GM21390 (cell line): ENCODE results near the gene PSD2.

ENCODE experiments used
- ATAC-seq: cut with Tn5 transposase; IDR thresholded peaks from one replicate; pipeline ENCODE4 v1.9.1; 2021; ENCODE audit not compliant: unreplicated experiment

PSD2 gene

DNA sequence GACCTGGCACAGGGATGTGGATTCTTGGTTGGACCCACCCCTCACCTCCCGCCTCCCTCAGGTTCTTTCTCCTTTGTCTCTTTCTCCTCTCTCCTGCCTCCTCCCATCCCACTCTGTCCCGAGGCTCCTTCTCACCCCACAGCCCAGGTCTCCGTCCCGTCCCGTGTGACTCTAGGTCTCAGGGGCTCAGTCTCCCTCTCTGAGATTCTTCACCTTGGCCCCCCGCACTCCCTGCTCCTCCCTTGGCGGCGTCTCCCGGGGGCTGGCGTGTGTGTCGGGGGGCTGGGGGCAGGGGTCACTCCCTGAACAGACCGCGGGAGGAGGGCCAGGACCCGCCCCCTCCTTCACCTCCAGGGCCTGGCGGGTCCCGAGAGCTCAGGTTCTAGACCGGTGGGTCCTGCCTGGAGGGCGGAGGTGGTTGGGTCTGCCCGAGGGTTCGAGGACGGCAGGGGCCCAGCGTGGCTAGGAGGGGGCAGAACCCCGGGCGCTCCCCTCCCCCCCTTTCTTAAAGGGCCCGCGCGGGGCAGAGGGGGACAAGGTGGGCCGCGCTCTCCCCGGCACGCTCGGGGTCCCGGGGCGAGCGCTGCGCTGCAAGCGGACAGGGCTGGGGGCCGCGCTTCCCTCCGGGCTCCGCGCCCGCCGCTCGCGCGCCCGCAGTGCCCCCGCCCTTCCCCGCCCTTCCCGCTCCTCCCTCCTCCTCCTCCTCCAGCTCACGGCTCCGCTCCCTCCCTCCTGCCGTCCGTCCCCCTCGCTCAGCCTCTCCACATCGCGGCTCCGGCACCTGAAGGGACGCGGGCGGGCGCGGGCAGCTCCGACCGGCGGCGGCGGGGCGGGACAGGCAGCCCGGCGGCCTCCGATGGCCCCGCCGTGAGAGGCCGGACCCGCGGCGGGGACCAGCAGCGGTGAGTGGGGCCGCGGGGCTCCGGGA, at the start of gene PSD2:
Gene PSD2, plus strand, starts transcription at position 735 of the 928 bp plus-strand sequence. CDS start 13,633 bp downstream, outside the sequence.
- ATAC-seq = no peak

DNA sequence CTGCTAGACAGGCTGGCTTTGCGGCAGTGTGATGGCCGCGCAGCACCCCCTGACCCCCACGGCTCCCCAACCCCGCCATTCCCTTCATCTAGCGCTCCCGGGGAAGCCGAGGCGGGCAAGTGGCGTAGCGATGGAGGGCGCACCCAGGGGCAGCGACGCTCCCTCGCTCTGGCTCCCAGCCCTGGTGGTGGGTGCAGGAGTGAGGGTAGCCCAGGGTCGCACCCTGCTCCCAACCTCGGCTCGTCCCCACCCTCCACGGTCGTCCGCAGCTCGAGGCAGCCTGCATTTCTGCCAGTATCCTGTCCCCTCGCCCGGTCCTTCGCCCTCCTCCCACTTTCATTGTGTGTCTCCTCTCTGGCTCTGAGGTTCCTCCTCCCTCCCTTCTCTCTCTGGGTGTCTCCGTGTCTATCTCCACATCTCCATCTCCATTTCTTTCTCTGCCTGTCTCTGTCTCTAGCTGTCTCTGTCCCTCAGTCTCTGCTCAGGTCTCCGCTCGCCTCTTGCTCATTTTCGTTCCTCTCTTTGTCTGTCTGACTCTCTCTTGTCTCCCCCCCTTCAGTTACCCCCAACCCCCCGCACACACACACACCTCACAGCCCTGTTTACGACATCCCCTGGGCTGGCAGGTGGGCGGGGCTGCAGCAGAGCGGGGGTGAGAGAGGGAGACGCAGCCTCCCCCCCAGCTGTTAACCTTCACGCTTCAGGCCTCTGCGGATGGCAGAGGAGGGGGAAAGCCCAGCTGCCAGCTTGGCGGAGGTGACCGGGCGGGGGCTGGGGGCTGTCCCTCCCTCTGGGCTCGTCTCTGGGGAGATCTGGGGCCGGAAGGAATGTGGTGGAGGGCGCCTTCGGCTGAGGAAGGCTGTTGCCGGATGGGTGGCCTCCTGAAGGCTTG, 48.7 kb upstream of the PSD2 start:
- peak; percentile 35 for ATAC-seq

DNA sequence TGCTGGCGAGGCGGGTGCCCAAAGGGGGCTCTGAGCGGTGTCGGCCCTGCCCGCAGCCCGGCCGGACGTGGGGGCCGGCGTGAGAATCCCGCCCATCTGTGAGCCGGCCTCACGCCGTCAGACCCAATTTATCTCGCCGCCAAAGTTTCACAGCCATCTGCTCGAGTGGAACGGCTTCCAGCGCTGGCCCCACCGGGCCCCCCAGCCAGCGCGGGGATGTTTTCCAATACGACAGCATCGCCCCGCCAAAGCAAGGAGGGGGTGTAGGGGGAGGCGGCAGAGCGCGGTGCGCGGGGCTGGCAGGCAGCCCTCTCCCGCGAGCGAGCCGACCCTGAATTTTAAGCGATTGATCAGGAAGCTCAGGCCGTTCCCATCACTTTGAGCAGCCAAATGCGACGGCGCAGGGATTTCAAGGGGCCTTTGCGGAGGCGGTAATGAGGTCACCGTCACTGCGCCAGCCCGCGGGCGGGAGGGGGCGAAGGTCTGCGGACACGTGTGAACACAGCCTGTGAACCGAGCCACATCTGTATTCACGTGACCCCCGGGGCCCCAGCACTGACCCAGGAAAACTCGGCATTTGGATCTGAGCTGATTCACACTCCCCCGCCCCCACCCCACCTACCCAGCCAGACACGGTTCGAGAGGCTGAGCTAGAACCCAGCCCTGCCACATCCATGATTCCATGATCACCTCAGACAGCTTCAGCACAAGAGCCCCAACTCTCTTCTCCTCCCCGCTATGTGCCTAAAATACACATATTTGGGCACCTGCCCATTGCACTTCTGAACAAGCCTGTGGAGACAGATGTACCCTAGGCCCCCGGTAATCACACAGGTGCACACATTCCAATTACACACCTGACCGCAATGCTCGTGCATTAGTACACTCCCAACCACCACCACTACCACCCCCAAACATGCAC, 47.8 kb upstream of the PSD2 start:
- ATAC-seq = peak; percentile 25

DNA sequence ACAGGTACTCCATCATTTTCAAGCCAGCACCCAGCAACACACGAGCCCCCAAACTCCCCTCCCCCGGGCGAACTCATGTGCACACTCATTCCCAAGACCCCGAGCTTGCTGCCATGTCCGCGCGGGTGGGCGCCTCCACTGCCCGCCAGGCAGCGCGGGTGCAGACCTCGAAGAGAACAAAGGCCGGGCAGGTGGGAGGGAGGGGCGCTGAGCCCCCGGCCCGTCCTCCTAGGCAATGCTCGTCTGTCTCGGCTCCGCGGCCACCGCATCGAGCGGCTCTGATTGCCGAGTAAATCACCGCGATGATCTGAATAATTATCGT, 47.1 kb upstream of the PSD2 start:
- ATAC-seq = no peak

DNA sequence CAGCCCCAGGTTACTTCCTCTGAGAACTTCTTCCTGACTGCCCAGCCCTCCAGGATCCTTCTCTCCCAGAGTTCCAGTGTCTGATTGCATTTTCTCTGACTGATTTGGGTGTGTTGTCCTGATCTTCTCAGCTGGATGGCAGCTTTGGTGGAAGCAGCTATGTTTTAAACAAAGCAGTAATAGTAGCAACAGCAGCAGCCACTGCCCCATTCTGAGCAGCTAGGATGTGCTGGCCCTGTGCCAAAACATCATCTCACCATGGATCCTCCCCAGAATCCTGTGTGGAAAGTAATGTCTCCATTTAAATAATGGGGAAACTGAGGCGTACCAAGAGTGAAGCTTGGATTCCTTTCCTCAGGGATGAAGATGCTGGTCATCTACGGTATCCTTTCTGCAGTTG, 46.4 kb upstream of the PSD2 start:
- ATAC-seq = no peak

DNA sequence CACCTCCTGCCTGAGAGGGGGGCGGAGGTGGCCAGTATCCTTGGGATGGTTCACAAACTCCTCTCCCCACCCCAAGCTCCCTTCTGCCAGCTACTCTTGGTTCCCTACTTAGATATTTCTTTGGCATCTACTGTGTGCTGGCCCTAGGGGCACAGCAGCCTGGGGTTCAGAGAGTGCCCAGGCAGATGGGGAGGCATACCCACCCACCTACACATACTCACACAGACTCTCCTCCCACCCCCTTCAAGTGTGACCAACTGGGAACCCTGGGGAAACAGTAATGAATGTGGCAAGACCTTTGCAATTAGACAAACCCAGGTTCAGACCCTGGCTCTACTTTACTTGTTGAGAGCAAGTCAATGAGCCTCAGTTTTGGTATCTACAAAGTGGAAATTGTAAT, 44.4 kb upstream of the PSD2 start:
- no peak for ATAC-seq

DNA sequence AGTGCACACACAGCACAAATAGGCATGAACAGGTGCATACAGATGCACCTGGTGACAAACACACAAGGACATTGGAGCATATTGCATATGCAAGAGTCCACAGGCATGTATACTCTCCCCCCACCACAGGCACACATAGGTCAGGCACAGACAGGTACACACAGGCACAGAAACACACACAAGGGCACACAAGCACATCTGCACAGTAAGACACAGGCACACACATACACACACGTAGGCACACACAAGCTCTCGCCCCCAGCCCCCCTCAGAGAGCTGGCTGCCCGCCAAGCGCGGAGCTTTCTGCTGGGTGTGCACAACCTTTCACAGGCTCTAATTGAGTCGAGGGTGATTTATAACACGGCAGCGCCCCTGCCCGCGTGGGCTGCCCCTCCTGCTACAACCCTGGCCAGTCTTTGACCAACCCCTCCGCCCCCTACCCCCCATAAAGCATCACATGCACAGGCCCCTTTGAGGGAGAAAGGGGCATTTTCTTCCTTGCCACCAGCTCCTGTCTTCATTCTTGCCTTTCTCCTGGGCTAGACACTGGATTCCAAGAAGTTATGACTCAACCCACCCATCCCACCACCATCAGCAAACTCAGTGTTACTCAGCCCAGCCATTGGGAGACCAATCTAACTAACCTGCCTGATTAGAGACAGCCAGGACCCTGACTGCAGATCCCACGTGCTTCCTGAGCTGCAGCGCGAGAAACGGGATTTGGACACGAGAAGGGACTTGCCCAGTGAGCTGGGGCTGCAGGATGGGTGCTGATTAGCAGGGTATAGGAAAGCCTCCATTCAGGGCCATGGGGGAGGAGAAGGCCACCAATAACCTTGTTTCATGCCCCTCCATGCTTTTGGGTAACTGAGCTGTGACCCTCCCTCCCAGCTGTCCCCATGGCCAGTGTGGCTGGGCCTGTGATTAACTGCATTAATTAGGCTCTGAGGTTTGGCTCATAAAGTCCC, 42.8 kb upstream of the PSD2 start:
- no peak for ATAC-seq

DNA sequence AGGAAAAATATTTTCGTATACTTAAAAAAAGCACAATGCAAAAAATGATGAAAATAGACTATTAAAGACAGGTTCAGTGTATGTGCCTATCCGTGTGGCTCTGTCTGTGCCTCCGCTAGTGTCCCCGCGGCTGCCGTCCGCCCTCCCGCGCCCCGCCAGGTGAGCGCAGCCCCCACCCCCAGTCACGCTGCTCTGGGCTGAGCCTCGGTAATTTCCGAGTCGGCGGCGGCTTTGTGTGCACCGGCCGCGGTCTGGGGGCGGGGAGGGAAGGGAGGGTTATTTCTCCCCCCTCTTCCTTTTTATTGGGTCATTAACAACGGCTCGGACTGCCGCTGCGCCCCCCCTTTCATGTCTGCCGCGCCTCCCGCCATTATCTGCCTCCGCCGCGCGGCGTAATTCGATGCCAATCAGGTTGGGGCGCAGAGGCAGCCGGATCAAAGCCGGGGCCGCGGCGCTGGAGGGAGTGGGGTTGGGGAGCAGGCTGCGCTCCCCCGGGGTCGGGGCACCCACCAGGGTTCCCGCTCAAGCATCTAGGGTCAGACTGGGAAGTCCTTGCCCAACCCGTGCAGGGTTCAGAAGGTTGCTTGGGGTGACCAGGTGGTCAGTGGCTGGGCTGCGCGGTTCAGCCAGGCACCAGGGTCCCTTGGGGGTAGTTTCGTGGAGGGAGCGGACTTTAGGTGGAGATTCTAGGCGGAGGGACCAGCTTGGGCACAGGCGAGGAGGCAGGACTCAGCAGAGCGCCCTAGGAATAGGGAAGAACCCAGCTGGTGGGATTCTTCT, 39.5 kb upstream of the PSD2 start:
- ATAC-seq = no peak

DNA sequence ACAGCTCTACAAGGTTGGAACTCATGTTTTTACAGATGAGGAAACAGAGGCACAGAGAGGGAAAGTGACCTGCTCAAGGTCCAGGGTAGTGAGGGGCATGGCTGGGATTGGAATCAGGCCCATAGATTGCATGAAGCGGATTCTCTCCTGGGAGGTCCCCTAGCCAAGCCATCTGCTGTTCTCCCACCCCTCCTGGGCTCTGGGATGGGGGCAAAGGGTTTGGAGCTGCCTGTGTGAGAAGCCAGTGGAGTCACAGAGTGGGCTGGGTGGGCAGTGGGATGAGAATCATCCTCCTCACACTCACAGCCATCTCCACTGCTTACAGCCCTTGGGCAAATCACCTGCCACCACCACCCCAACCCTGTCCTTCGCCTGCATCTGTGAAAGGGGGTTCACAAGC, 38.6 kb upstream of the PSD2 start:
- ATAC-seq = no peak

DNA sequence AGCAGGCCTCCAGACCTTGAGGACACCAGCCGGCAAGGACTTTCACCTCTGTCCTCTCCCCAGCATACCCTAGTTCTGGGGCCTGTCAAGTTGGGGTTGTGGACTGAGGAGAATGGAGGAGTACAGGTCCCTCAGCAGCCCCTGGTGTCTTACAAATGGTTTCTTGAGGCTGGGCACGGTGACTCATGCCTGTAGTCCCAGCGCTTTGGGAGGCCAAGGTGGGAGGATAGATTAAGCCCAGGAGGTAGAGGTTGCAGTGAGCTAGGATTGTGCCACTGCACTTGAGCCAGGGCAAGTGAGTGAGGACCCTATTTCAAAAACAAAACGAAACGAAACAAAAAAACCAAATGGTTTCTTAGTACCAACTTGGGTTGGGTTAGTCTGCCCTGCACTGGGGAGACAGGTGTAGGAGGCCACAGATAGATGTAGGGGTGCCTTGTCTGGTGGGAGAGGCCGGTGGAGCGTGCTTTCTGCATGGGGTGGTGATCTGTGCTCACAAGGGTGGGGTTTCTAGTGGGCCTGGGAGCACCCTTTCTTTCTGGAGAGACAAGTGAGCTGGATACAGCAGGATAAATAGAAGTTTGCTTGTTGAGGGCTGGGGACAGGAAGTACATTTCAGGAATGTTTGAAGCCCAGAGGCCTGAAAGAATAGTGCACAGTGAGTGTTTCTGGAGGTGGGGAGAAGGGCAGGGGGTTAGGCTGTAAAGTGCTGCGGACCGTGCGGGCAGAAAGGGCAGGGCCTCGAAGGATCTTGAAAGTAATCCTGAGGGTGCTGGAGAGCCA, 37.7 kb upstream of the PSD2 start:
- no peak for ATAC-seq

DNA sequence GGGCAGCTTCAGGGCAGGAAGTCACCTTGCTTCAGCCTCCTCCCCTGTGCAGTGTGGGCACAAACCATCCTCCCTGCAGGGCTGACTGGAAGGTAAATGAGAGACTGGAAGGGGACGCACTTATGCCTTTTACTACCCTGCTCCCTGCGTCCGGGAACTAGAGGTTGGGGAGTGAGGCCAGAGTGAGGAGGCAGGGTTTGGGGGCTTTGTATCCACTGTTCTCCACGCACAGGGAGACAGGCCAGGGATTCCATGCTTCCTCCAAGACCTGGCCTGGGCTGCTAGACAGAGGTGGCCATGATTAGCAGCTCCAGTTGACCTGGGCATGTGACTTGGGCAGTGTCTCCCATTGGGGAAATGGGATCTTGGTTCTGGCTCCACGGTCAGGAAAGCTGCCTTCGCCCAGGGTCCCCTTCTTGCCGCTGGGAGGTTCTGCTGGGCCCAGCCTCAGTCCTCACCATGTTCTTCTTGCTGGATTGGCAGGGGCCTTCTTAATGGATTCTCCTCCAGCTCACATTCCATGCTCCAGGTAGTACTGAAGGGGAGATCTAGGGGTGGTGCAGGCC, 37.0 kb upstream of the PSD2 start:
- no peak for ATAC-seq

DNA sequence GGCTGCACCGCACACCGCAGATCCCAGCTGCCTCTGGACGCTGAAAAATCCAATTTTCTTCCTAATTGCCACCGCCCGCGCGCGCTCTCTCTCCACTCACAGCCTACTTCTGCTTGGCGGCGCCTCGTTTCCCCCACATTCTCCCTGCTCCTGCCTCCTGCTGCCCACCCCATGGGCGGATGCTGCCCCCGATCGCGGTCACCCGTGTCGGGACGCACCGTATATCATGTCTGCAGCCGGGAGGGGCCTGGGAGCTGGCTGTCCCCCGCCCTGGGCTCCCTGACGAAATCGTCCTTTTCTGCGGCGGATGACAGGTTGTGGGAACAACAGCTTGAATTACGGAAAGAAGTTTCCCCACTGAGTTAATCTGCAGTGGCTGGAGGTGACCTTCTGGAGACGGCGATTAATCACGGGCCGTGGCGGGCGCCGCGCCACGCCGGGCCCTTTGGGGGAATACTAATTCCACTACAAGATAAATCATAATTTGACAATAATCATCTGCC, 36.3 kb upstream of the PSD2 start:
- ATAC-seq = no peak

DNA sequence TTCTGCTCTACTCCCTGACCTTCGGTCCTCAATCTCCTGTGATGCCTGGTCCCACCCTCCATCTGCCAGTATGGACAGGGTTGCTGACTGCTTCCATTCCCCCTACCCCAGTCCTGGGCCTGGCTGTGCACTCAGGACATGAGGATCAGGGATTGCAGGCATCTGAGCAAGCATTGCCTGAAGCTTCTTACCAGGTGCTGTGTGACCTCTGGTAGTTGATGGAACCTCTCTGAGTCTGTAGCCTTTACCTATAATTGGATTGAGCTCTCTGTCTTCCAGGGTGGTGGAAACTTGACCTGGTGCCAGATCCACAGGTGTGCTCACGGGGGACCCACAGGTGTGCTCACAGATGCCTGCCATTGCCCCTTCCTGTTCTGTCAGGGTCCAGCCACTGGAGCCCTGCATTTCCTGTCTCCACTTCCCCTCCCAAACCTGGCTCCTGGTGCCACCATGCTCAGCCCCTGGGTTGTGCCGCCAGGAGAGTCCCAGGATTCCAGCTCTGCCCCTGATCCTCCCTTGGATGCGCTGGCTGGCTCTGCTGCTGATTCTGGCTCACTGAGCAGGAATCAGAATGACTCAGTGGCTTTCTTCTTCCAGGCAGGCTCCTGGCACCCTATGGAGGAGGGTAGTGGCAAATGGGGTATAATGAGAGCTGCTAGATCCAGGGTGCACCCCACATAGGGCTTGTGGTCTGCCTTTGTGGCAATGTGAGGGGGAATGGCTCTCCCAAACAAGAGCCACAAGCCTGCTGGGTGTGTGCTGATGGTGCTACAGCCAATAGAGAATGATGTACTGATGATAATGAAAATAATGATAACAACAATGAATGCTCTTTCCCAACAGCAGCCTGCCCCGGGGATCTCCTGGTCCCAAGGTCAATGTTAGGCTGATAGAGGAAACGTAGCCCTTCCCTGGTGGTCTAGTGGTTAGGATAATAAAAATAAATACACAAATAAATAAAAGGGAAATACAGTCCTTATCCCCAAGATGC, 35.2 kb upstream of the PSD2 start:
- ATAC-seq = no peak

DNA sequence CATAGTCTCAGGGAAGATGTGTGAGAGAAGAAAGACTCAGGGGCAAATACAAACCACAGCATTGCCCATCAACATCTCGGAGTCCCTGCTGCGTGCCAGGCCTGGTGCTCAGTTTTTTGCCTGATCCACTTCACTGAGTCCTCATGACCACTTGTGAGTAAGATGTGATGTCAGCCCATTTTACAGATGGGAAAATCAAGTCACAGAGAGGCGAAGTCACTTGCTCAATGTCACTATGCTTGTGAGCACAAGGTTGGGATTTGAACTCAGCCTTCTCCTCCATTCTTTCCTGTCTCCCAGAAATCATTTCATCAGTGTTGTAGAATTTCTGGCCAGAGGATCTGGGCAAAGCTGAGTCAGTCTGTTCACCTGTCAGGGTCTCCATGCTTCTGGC, 34.6 kb upstream of the PSD2 start:
- no peak for ATAC-seq

DNA sequence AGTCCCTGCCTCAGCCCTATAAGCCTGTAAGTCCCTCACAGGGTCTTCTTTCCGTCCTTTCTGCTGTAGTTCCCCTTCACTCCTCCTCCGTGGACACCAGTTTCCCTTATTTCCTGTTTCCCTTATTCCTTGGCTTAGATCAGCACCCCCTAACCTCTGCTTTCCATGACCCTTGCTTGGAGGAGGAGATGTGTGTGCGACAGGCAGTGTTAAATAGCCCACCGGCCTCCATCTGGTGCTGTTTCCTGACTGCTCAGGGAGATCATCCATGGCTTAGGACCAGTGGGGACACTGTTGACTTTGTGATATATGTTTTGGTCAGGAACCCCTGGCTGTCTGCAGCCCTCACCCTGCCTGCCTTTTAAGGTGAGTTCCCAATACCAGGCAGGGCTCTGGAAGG, 34.1 kb upstream of the PSD2 start:
- ATAC-seq = no peak

DNA sequence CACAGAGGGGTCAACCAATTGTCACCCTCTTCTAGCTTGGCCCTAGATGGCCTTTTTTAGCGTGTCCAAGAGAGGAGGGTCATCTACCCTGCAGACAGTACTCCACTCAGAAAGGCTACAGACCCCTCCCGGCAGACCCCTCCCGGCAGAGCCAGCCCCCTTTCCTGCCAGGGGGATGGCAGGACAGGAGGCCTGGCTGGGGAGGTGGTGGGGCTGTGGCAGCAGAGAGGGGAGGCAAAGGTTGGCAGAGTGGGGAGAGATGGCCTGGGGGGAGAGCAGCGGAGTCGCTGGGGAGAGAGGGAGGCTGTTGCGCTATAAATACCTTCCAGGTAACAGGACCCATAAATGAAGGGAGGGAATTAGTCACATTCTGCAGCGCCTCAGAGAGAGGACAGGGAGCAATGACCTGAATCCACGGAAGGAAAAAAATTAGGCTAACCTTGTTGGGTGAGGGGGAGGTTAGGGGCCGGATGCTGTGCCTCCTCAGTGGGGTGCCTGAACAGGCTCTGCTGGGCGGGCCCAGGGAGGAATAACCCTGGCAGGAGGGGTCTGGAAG, 32.9 kb upstream of the PSD2 start:
- no peak for ATAC-seq
